RPMI7951 (cell line): ENCODE results near the gene IRF4. TPM values are rescaled to one million over a fixed set of nuclear protein-coding genes. Genes with fewer than 3 reads are reported as not detected.

Source experiments
- DNase-seq: peaks from one replicate; pipeline ENCODE4 v3.0.0-alpha.2; 2012; ENCODE audit warnings: low read depth
- total RNA-seq: library from RNA; depleted of rRNA; stranded (reverse); fragments of >200 nt; shearing (Covaris generic); gene quantifications from 2 replicates; pipeline ENCODE4 v1.2.3, GENCODE V29; 2014

The IRF4 gene
- total RNA-seq, 1 experiment from 2014 or later: 0.24 TPM

GRCh38 chr6:398065-398464 lies 6.5 kb downstream of the IRF4 start:
- no peak for DNase-seq

DNA sequence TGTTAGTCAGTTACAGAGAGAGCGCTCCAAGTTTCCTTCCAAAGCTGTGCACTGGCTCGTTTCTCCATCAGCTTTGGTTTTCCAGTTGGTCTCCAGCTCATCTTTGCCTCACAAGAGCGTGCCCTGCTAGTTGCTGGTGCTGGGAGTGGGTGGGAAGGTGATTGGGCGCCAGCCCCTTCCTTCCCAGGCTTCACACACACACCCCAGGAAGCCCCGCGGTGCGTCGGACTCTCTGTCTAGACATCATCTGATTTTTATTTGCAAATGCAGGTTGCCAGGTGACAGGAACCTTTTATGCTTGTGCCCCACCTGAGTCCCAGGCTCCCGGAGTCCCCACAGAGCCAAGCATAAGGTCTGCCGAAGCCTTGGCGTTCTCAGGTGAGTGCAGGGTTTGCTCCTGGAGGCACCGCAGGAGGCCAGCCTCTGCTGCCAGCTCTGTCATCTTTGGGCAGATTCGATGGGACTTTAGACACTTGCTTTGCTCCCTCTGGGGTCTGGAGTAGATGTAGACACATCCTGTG lies 7.1 kb downstream of the IRF4 start:
- no peak for DNase-seq

DNA sequence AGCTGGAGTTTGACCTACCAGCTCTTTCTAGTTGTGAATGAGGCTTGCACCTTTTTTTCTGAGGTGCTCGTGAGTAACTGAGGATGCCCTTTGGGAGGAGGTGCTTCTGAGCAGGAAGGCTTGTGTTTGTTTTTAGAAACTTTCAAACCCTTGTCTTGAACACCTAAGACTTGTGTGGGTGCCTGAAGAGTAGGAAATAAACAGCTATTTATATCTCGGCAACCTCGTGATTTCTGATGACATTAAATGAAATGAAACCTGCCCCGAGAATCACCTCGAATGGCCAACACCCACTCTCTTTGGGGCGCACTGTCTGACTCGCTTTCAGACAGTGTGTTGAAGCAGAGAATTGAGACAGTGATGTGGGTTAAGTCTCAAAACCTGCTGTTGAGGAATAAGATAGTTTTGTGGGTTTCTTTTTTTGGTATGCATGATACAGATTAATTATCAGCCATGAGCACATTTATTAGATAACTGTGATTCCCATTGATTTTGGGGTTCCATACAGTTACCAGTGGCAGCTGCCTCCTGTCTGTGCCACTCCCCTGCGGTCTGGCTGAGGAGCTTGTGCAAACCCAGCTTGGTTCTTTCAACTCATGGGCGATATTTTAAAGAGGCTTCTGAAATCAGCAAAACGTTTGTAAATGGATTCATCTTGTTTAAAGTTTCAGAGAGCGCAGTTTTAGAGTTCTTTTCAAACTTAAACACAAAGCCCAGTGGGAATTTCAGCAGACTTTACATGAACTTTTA lies 8.4 kb downstream of the IRF4 start:
- no peak for DNase-seq

DNA sequence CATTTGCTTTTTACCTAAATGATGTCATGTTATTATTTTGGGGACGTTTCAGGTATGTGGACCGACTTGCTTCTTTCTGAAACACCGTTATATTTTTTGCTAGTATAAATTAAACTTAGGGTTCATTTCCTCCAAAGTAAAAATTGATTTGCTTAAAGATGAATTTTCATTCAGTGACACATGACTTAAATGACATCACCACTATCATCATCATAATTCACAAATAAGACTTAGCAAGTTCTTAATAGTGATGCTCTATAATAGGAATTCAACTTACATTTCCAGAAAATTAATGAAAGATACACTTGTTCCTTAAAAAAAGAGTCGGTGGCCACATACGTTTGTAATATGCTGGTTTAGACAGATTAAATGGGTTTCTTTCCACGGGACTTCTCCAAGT lies 9.3 kb downstream of the IRF4 start:
- DNase-seq: no peak

DNA sequence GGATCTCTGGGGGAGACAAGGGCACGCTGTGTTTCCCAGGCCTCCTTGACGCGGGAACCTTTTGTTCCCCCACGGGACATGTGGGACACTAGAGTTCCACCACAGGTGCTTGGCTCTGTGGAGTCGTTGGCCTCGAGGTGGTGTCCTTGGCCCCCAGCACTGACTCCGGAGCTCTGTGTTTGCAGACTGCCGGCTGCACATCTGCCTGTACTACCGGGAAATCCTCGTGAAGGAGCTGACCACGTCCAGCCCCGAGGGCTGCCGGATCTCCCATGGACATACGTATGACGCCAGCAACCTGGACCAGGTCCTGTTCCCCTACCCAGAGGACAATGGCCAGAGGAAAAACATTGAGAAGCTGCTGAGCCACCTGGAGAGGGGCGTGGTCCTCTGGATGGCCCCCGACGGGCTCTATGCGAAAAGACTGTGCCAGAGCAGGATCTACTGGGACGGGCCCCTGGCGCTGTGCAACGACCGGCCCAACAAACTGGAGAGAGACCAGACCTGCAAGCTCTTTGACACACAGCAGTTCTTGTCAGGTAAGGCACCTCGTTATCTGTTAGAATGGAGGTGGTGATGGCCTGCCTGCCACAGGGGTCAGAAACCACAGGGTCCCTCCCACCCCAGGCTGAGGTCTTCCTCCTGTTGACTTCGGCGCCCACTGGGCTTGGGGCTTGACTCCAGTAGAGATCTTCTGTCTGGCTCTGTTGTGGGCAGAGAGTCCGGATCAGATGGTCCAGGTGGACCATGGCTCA lies 9.9 kb downstream of the IRF4 start:
- no peak for DNase-seq

DNA sequence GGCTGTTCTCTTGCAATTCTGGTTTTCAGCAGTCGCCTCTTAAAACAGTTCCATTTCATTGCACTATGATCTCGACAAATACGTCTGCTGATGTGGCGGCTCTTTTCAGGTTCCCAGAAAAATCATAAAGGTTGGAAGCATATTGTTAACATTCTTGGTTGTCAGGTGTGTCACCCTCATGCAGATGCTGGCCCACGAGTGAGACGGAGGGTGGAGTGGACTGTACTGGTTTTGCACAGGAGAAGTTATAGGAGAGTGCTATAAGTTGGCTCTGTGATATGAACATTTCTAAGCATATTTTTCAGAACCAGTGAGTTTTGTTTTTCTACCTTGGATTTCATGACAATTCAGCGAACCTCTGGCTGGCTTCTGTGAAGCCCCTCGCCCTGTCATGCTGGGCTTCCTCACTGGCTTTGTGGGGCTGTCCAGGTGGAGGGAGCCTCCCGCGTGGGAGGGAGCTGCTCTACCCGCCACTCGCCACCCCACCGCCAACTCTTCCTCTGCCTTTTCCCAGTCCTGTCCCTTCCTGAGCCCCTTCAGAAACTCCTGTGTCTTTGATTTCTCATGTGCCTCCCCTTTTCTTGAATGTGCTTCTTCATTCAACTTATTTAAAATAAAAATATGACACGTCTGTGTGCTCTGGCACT lies 10.6 kb downstream of the IRF4 start:
- DNase-seq: no peak

- DNase-seq: no peak
Observed at GRCh38 chr6:402901-403658, 11.5 kb downstream of the IRF4 start.

DNA sequence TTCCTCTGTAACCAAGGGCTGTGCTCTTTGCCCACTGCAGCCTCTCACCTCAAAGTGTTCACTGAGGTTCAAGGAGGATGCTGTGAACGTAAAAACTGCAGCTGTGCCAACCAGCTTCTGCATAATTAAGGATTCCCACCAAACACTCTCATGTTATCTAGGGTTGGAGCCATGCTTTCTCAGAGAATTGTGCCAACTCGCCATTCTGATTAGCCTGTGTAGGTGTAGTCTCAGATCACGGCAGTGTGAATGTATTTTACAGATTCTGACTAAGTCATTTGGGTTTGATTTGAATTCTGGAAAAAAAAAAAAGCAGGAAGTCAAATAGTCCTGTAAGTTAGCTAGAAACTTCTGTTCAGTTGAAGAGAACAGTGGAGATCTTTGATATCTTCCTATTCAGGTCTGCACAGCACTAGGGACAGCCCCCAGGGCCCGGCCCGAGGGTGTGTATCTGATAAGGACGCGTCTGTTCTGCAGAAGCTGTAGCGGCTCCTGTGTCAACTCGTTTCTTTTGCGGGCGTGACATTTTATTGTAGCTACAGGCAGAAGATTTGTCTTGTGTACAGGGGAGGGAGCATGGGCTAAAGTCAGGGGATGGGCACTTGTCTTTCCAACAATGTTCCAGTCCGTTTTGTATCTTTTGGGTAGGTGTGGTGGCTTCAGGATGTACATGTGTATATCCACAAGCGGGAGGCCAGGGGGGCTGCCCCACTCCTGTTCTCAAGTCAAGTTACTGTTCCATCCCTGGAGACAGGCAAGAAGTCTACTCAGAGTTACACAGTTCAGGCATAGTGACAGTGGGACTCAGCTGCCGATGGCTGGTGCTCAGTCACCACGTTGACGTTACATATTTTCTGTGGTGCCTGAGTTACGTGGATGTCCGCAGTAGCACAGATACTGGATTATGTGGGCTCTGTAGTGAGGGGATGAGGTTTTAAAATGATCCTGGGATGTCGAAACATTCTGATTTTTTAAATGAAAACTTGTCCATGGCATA lies 12.4 kb downstream of the IRF4 start:
- DNase-seq: no peak

DNA sequence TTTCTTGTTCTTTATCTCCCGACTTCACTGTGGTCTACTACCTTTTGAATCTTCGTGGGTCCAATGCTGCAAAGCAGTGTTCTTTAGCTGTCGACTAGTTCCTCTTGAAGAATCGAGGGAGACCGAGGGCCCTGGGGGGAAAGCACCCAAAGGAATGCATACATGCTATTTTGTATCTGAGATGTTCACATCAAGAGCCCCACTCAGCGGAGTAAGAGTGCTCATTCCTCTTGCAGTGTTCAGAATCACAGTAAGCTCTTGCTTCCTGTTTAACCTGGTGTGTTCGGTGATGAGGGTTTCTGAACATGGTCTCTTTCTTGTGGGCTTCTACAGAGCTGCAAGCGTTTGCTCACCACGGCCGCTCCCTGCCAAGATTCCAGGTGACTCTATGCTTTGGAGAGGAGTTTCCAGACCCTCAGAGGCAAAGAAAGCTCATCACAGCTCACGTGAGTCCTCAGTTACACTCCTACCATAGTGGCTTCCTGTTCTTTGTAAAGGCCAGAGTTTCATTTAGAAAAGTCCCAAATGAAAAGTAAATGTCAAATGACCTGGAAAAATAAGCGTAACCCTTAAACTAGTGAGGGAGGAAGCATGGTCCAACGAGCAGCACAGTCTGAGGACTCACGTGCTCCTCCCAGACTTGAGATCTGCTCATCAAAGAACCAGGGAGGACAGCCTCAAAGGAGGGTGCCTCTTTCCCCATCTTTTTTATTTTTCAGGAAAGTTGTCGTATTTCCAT lies 13.3 kb downstream of the IRF4 start:
- no peak for DNase-seq

- no peak for DNase-seq
Observed at GRCh38 chr6:408148-408547, 16.6 kb downstream of the IRF4 start.

DNA sequence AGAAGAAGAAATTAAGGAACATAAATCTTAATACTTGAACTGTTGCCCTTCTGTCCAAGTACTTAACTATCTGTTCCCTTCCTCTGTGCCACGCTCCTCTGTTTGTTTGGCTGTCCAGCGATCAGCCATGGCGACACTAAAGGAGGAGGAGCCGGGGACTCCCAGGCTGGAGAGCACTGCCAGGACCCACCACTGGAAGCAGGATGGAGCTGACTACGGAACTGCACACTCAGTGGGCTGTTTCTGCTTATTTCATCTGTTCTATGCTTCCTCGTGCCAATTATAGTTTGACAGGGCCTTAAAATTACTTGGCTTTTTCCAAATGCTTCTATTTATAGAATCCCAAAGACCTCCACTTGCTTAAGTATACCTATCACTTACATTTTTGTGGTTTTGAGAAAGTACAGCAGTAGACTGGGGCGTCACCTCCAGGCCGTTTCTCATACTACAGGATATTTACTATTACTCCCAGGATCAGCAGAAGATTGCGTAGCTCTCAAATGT lies 17.1 kb downstream of the IRF4 start:
- peak; percentile 13 for DNase-seq

DNA sequence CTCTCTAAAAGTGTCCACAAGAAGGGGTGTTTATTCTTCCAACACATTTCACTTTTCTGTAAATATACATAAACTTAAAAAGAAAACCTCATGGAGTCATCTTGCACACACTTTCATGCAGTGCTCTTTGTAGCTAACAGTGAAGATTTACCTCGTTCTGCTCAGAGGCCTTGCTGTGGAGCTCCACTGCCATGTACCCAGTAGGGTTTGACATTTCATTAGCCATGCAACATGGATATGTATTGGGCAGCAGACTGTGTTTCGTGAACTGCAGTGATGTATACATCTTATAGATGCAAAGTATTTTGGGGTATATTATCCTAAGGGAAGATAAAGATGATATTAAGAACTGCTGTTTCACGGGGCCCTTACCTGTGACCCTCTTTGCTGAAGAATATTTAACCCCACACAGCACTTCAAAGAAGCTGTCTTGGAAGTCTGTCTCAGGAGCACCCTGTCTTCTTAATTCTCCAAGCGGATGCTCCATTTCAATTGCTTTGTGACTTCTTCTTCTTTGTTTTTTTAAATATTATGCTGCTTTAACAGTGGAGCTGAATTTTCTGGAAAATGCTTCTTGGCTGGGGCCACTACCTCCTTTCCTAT lies 17.9 kb downstream of the IRF4 start:
- DNase-seq: no peak

- DNase-seq: no peak
Observed at GRCh38 chr6:410555-411395, 19.2 kb downstream of the IRF4 start.

DNA sequence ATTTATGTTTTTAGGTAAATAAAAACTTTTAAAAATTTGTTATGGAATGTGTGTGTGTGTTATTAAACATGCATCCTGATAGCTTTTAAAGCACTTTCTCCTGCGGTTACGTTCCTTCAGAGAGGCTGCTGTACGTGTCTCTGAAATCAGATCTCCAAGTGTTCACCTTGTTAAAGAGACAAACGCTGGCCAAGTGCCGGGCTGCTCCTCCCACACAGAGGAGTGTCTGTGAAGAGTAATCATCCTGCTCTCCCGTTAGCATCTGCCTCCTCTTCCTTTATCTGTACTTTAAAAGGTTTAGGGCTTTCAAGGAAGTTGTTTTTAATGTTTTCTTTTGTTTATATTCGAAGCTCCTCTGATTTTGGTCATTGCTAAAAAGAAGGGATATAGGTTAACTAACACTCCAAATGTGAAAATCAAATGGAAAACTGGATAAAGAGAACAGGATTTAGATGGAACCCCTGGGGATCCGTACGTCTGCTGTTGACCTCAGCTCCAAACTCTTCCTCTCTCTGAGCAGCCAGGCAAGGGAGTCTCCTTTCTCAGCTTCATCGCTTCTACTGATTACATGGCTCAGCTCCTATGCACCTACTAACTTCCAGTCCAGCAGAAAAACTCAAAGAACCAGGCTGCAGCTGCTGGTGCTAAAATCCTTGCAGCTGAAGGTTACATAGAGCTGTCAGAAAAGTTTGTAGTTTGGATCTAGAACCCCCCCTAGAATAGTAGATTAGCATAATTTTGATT lies 20.0 kb downstream of the IRF4 start:
- DNase-seq: no peak

DNA sequence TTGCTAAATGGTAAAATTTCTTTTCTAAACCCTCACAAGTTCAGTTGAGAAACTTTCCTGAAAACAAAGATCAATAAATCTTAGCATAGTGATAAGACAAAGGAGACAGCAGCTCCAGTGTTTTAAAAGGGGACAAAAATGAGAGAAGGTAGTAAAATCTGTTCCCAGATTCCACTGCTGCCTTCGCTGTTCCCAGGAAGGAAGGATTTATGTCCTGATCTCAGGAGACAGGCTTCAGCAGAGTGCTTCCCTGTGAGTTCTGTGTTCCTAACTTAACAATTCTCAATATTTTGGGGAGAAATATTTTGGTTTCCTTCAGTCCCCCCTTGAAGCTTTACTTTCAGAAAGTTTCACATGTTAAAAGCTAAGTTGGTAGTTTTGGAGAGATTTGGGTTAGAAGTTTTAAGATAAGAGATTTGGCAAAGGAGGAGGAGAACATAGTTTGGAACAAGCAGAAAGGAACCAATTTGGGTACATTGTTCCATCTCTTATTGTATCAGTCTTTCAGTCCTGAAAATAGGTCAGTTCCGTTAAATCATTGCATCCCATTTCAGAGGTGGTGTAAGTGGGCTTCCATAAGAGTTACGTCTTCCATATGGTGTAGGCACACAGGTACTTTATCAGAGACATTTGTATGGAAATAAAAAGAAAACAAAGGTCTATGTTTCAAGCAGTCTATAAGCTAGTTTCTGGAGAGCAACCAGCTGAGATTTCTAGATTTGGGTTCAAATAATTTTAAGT lies 20.8 kb downstream of the IRF4 start:
- DNase-seq: no peak

DNA sequence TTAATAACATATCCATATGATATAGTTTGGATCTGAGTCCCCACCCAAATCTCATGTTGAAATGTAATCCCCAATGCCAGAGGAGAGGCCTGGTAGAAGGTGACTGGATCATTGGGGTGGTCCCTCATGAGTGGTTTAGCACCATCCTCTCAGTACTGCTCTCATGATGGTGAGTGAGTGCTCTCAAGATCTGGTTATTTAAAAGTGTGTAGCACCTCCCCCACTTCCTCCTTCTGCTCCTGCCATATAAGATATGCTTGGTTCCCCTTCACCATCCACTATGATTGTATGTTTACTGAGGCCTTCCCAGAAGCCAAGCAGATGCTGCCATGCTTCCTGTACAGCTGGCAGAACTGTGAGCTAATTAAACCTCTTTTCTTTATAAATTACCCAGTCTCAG lies 22.9 kb downstream of the IRF4 start:
- DNase-seq: no peak

GRCh38 chr6:415087-415486 lies 23.5 kb downstream of the IRF4 start:
- no peak for DNase-seq
